Stomach (tissue), 9 donors: ENCODE measurements around the gene ABCA9. TPM values are rescaled to one million over a fixed set of nuclear protein-coding genes. Genes with fewer than 3 reads are reported as not detected.

Experiments
- DNase-seq, 2 donors: peaks; one replicate each; pipeline versions ENCODE4 v3.0.0 to v3.0.0-alpha.2; 2013 to 2019
- H3K27ac ChIP-seq, 5 donors: fragments of 200-600 bp in 4 of 5; sonication (generic) in 4 of 5; one replicate each; pipeline ENCODE4 v1.5.1; 2013 to 2019; ENCODE audit warnings: mild to moderate bottlenecking in 1 of 5, moderate library complexity in 1 of 5
- H3K27me3 ChIP-seq, 3 donors: fragments of 200-600 bp; sonication (generic); one replicate each; pipeline ENCODE4 v1.5.1; 2017 to 2019; ENCODE audit warnings: mixed run types in 1 of 3
- H3K36me3 ChIP-seq, 4 donors: fragments of 200-600 bp; sonication (generic); 1 replicate in 3 of 4; 2 replicates in 1 of 4; pipeline ENCODE4 v1.5.1; 2016 to 2019
- H3K4me1 ChIP-seq, 4 donors: fragments of 200-600 bp; sonication (generic); one replicate each; pipeline ENCODE4 v1.5.1; 2016 to 2019
- H3K4me3 ChIP-seq, 4 donors: fragments of 200-600 bp; sonication (generic) in 3 of 4; one replicate each; pipeline ENCODE4 v1.5.1; 2016 to 2019; ENCODE audit warnings: mild to moderate bottlenecking in 1 of 4
- H3K9me3 ChIP-seq, 4 donors: fragments of 200-600 bp; sonication (generic); one replicate each; pipeline ENCODE4 v1.5.1; 2016 to 2019
- CTCF ChIP-seq, 7 experiments: fragments of 450-650 bp in 4 of 7; fragments of 200-600 bp in 3 of 7; sonication (generic) in 3 of 7; IDR thresholded peaks; one replicate each; pipeline ENCODE4 v1.5.1; 2016 to 2019; ENCODE audit warnings: antibody characterized with exemption in 7 of 7, control low read depth in 2 of 7, mild to moderate bottlenecking in 1 of 7
- EP300 ChIP-seq: sonication (generic); formaldehyde crosslinking; IDR thresholded peaks from one replicate; pipeline ENCODE4 v1.6.1; 2017; ENCODE audit warnings: antibody characterized with exemption
- POLR2A ChIP-seq, 4 donors: fragments of 450-650 bp; IDR thresholded peaks; one replicate each; pipeline ENCODE4 v1.6.1; 2016; ENCODE audit warnings: antibody characterized with exemption in 4 of 4, control low read depth in 2 of 4, mild to moderate bottlenecking in 1 of 4, moderate library complexity in 1 of 4
- POLR2AphosphoS5 ChIP-seq, 3 donors: sonication (generic); formaldehyde crosslinking; IDR thresholded peaks; one replicate each; pipeline ENCODE4 v1.6.1; 2016; ENCODE audit warnings: antibody characterized with exemption in 3 of 3
- WGBS, 5 donors: extraction: QIAGEN DNeasy Blood & Tissue Kit in 3 of 5; methylation state at CpG; one replicate each; pipeline versions ENCODE4 v1.1.5 to v1.1.7; 2013 to 2018; 5-methylcytosine and 5-hydroxymethylcytosine counted together
- intact Hi-C: fragments of 100-400 bp; cut with DNase I; formaldehyde crosslinking; loops from one replicate; pipeline ENCODE4 v1.15.1; 2023; ENCODE audit warnings: low total_unique reads
- polyA plus RNA-seq, 3 donors: library from polyadenylated mRNA; stranded (reverse); fragments of 200-250 nt; gene quantifications; one replicate each; pipeline ENCODE4 v1.2.3, GENCODE V29; 2013
- total RNA-seq, 5 donors: library from RNA; depleted of rRNA; stranded (reverse); fragments of >200 nt; gene quantifications; one replicate each; pipeline versions ENCODE4 v1.1.0 to v1.2.3, GENCODE V29; 2014 to 2016
- donor health status: healthy with polysubstance abuse.
- donor health status: Bipolar disorder and iron deficiency.
- donor health status: healthy.

The ABCA9 gene
- total and polyA plus RNA-seq, 8 donors: 1.4 to 38.5 (median 5.0) TPM

DNA sequence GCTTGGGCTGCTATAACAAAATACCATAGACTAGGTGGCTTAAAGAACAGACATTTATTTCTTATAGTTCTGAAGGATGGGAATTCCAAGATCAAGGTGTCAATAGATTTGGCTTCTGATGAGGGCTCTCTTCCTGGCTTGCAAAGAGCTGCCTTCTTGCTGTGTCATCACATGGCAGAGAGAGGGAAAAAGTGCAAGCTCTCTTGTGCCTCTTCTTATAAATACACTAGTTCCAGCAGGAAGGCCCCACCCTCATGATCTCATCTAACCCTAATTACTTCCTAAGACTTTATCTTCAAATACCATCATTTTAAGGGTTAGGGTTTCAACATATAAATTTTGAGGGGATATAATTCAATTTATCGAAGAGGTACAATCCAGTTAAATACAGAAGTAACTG lies 30.6 kb downstream of the ABCA9 start:
- H3K27me3 ChIP-seq: no peaks in the 10 kb centered on the region
- no peaks in the 10 kb centered on the region for H3K36me3 ChIP-seq
- TF ChIP-seq CTCF (IDR thresholded peaks at IDR 0.05): no peak
- DNase-seq: no peak
- intact Hi-C loops: no loop called here
- WGBS, 5 donors: 92 to 100% (median 93%) methylated on average over 1 of the region's 1 CpG
- H3K27ac ChIP-seq: no peak overlapping the region
- H3K4me3 ChIP-seq: no peak overlapping the region
- H3K9me3 ChIP-seq: no peaks in the 10 kb centered on the region
- H3K4me1 ChIP-seq: no peaks in the 10 kb centered on the region

DNA sequence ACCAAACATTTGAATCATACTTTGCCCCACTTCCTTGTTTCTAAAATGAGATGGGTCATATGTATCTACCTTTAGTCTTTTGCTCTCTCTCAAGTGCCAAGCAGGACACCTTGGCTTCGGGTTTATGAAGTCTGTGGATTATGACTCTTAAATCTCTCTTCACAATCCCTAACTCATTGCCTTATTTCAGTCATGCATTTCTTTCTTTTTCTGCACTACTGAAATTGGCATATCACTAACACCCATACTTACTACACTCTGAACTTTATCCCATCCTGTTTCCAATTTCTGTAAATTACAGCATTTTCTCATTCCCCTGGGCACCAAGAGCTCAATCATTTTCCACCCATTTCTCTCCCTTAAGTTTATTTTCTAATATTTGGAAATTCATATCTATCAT lies 42.0 kb downstream of the ABCA9 start:
- Histone ChIP-seq H3K36me3 (no peaks in the 10 kb centered on the region), H3K4me1 (no peaks in the 10 kb centered on the region), H3K9me3 (no peaks in the 10 kb centered on the region), H3K27me3 (no peaks in the 10 kb centered on the region), H3K4me3 (no peak overlapping the region), H3K27ac (no peak overlapping the region)
- 63 to 83% (median 80%) methylated on average over 1 of the region's 1 CpG for WGBS, 5 donors
- DNase-seq: no peak
- intact Hi-C loops: no loop called here
- TF ChIP-seq POLR2AphosphoS5 (IDR thresholded peaks at IDR 0.05) (no peak), EP300 (no peak), POLR2A (IDR thresholded peaks at IDR 0.05) (no peak), CTCF (IDR thresholded peaks at IDR 0.05) (no peak)

GRCh38 chr17:69018022-69018615 lies 42.6 kb downstream of the ABCA9 start:
- H3K9me3 ChIP-seq: no peaks in the 10 kb centered on the region
- no peak overlapping the region for H3K4me3 ChIP-seq
- H3K27me3 ChIP-seq: no peaks in the 10 kb centered on the region
- H3K36me3 ChIP-seq: no peaks in the 10 kb centered on the region
- no peaks in the 10 kb centered on the region for H3K4me1 ChIP-seq
- intact Hi-C loops: no loop called here
- TF ChIP-seq EP300: no peak
- no peak for TF ChIP-seq POLR2A (IDR thresholded peaks at IDR 0.05)
- no peak for TF ChIP-seq CTCF (IDR thresholded peaks at IDR 0.05)
- TF ChIP-seq POLR2AphosphoS5 (IDR thresholded peaks at IDR 0.05): no peak
- no peak overlapping the region for H3K27ac ChIP-seq
- 56 to 74% (median 61%) methylated on average over 3 of the region's 3 CpGs for WGBS, 5 donors
- DNase-seq: no peak

DNA sequence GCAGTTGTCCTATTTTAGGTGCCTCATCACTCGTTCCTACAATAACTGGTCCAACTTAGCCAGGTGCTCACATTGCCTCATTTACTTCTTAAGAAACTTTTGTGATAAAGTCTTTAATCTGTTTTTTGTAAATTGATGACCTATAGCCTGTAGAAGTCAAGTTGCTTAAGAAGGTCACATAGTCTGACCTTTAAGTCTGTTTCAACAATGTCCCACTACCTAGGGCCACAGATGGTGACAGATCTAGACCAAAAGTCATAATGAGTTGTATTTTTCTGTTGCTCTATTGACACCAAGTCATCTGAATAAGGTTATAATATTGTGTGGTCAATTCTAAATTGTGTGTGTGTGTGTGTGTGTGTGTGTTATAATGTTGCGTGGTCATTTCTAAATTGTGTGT lies 45.1 kb downstream of the ABCA9 start:
- H3K4me1 ChIP-seq: no peaks in the 10 kb centered on the region
- DNase-seq: no peak
- H3K9me3 ChIP-seq: no peaks in the 10 kb centered on the region
- no peaks in the 10 kb centered on the region for H3K27me3 ChIP-seq
- no peak overlapping the region for H3K4me3 ChIP-seq
- 72 to 88% (median 86%) methylated on average over 2 of the region's 2 CpGs for WGBS, 5 donors
- intact Hi-C loops: no loop called here
- H3K36me3 ChIP-seq: no peaks in the 10 kb centered on the region
- TF ChIP-seq POLR2AphosphoS5 (IDR thresholded peaks at IDR 0.05): no peak
- H3K27ac ChIP-seq: no peak overlapping the region

- no peak overlapping the region for H3K4me3 ChIP-seq
- peaks cover 0 to 2% (median 0%) of the 10 kb centered on the region in 4 donors for H3K36me3 ChIP-seq
- intact Hi-C loops: no loop called here
- TF ChIP-seq POLR2AphosphoS5 (IDR thresholded peaks at IDR 0.05) (no peak), EP300 (no peak), POLR2A (IDR thresholded peaks at IDR 0.05) (no peak), CTCF (IDR thresholded peaks at IDR 0.05) (no peak)
- no peaks in the 10 kb centered on the region for H3K9me3 ChIP-seq
- H3K27me3 ChIP-seq: no peaks in the 10 kb centered on the region
- no peak overlapping the region for H3K27ac ChIP-seq
- no peak for DNase-seq
- no peaks in the 10 kb centered on the region for H3K4me1 ChIP-seq
- WGBS, 5 donors: 81 to 92% (median 85%) methylated on average over 4 of the region's 4 CpGs
Measured at GRCh38 chr17:69012895-69013805, 47.6 kb downstream of the ABCA9 start.
